Panc1 (cell line): ENCODE data around the gene FAM8A1. TPM values are rescaled to one million over a fixed set of nuclear protein-coding genes. Genes with fewer than 3 reads are reported as not detected.

Experiments
- ATAC-seq: fragments of 200-7000 bp; cut with Tn5 transposase; 2 replicates; pipeline ENCODE4 v1.9.1; 2020; ENCODE audit warnings: mild to moderate bottlenecking, moderate library complexity
- BruUV-seq: library from RNA; stranded (reverse); fragments of 400-500 nt; replicated peaks from 2 replicates; lab custom pipeline; 2021; lab: Mats Ljungman, UMichigan
- CTCF ChIA-PET: fragments of 300-600 bp; sonication (Branson Sonifier 250); formaldehyde crosslinking; loops from one replicate; lab custom pipeline; 2022; ENCODE audit warnings: antibody characterized with exemption; lab: Charles Lee
- POLR2A ChIA-PET: fragments of 300-600 bp; sonication (Branson Sonifier 250); formaldehyde crosslinking; loops from one replicate; lab custom pipeline; 2022; ENCODE audit warnings: antibody characterized with exemption; lab: Charles Lee
- DNase-seq: peaks from one replicate; pipeline ENCODE4 v3.0.0-alpha.2; 2010; ENCODE audit warnings: low read depth, low spot score
- H3K27ac ChIP-seq: 2 replicates; pipeline ENCODE4 v1.5.1; 2011; ENCODE audit warnings: mild to moderate bottlenecking, low read length, inconsistent platforms
- H3K27me3 ChIP-seq: fragments of 200-500 bp; sonication (Bioruptor generic); 2 replicates; pipeline ENCODE4 v1.6.0; 2014; ENCODE audit warnings: low read length, inconsistent platforms; ENCODE audit not compliant: control insufficient read depth, insufficient read depth
- H3K36me3 ChIP-seq: fragments of 200-500 bp; sonication (Bioruptor generic); 2 replicates; pipeline ENCODE4 v1.5.1; 2014; ENCODE audit warnings: inconsistent platforms, mild to moderate bottlenecking, low read length, moderate library complexity; ENCODE audit not compliant: control insufficient read depth, insufficient read depth
- H3K4me1 ChIP-seq: 2 replicates; pipeline ENCODE4 v1.5.1; 2011; ENCODE audit warnings: inconsistent platforms, mild to moderate bottlenecking, low read length, moderate library complexity; ENCODE audit not compliant: control insufficient read depth, insufficient read depth
- H3K4me3 ChIP-seq, 2 experiments: 2 replicates each; pipeline ENCODE4 v1.5.1; 2011 to 2012; ENCODE audit warnings: low read depth in 2 of 2, low read length in 2 of 2, mild to moderate bottlenecking in 2 of 2, inconsistent platforms in 1 of 2, moderate library complexity in 1 of 2
- H3K9me3 ChIP-seq: fragments of 200-500 bp; sonication (Bioruptor generic); 2 replicates; pipeline ENCODE4 v1.5.1; 2014; ENCODE audit warnings: low read depth, mild to moderate bottlenecking, inconsistent platforms, low read length, moderate library complexity; ENCODE audit not compliant: control insufficient read depth, insufficient read depth
- POLR2AphosphoS5 ChIP-seq: IDR thresholded peaks from 2 replicates; pipeline ENCODE4 v1.6.1; 2012; ENCODE audit warnings: mild to moderate bottlenecking, low read depth, low read length, moderate library complexity
- REST ChIP-seq, 2 experiments: IDR thresholded peaks; 2 replicates each; pipeline ENCODE4 v1.6.1; 2011 to 2012; ENCODE audit warnings: low read depth in 2 of 2, control low read depth in 1 of 2, low read length in 1 of 2, mild to moderate bottlenecking in 1 of 2, moderate library complexity in 1 of 2; ENCODE audit not compliant: insufficient read depth in 1 of 2
- SIN3A ChIP-seq: IDR thresholded peaks from 2 replicates; pipeline ENCODE4 v1.6.1; 2012; ENCODE audit warnings: low read depth, mild to moderate bottlenecking, low read length, moderate library complexity, borderline replicate concordance; ENCODE audit not compliant: insufficient read depth
- TCF7L2 ChIP-seq: IDR thresholded peaks from 2 replicates; pipeline ENCODE4 v1.6.1; 2011; ENCODE audit warnings: mild to moderate bottlenecking, low read depth, low read length, inconsistent platforms
- in situ Hi-C: cut with HindIII; loops from 2 replicates; pipeline ENCODE4 v1.10.0; 2016; ENCODE audit warnings: low sequenced_read_pairs, low pct_unique_long_range_greater_than_20kb
- intact Hi-C: fragments of 100-400 bp; cut with micrococcal nuclease; formaldehyde crosslinking; loops from one replicate; pipeline ENCODE4 v1.10.0; 2022; ENCODE audit not compliant: unreplicated experiment
- total RNA-seq: library from RNA; stranded (reverse); gene quantifications from one replicate; pipeline ENCODE4 v1.2.1, GENCODE V29; 2021; ENCODE audit not compliant: unreplicated experiment
- TF ChIP-seq, protein P1 (sequence below): fragments of 450-650 bp; IDR thresholded peaks from 2 replicates; pipeline ENCODE4 v1.5.1; 2017; ENCODE audit warnings: mild to moderate bottlenecking

The FAM8A1 gene
- total RNA-seq, 1 experiment from 2014 or later: 9.3 TPM

GRCh38 chr6:17596085-17596484 is 4.0 kb upstream of the FAM8A1 start:
- intact Hi-C loops: no loop called here
- ChIA-PET POLR2A (no interaction called here), CTCF (no interaction called here)
- BruUV-seq: no TSS peak
- TF ChIP-seq POLR2AphosphoS5 (no peak), TCF7L2 (no peak), REST (IDR thresholded peaks at IDR 0.05; ENCODE audit: insufficient read depth in 1 of 2, low read depth in 2 of 2, low read length in 1 of 2) (no peak), SIN3A (no peak)
- TF ChIP-seq, protein P1, sequence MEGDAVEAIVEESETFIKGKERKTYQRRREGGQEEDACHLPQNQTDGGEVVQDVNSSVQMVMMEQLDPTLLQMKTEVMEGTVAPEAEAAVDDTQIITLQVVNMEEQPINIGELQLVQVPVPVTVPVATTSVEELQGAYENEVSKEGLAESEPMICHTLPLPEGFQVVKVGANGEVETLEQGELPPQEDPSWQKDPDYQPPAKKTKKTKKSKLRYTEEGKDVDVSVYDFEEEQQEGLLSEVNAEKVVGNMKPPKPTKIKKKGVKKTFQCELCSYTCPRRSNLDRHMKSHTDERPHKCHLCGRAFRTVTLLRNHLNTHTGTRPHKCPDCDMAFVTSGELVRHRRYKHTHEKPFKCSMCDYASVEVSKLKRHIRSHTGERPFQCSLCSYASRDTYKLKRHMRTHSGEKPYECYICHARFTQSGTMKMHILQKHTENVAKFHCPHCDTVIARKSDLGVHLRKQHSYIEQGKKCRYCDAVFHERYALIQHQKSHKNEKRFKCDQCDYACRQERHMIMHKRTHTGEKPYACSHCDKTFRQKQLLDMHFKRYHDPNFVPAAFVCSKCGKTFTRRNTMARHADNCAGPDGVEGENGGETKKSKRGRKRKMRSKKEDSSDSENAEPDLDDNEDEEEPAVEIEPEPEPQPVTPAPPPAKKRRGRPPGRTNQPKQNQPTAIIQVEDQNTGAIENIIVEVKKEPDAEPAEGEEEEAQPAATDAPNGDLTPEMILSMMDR: no peak
- ATAC-seq (no peak), DNase-seq (no peak)
- Histone ChIP-seq H3K4me1 (no peaks in the 10 kb centered on the region), H3K27me3 (no peaks in the 10 kb centered on the region), H3K4me3 (no peak overlapping the region), H3K36me3 (no peaks in the 10 kb centered on the region), H3K9me3 (no peaks in the 10 kb centered on the region), H3K27ac (no peak overlapping the region)
- in situ Hi-C loops: no loop called here

- Histone ChIP-seq H3K27me3 (no peaks in the 10 kb centered on the region), H3K36me3 (no peaks in the 10 kb centered on the region), H3K27ac (peak overlapping the region; percentile 51), H3K9me3 (no peaks in the 10 kb centered on the region), H3K4me3 (peak overlapping the region; percentile 61 to 75), H3K4me1 (peaks cover 4% of the 10 kb centered on the region; the same call in 1 of the 2 replicates)
- TF ChIP-seq POLR2AphosphoS5: no peak
- no peak for TF ChIP-seq TCF7L2
- TF ChIP-seq SIN3A: no peak
- TF ChIP-seq, protein P1: no peak
- no peak for TF ChIP-seq REST (IDR thresholded peaks at IDR 0.05; ENCODE audit: insufficient read depth in 1 of 2, low read depth in 2 of 2, low read length in 1 of 2)
- CTCF ChIA-PET: interaction anchor here (0.6 to 0.8 kb wide), 4 partner anchors 88 to 424 kb away, joined by 3 to 9 read pairs (median 4); no protein-coding TSS in a partner anchor
- intact Hi-C loops (no loop called here), in situ Hi-C loops (no loop called here)
- ATAC-seq (peak; percentile 77), DNase-seq (no peak)
- POLR2A ChIA-PET: interaction anchor here (0.6 to 0.7 kb wide), 2 partner anchors 11 to 314 kb away, joined by 4 to 6 read pairs; no protein-coding TSS in a partner anchor
- BruUV-seq: no TSS peak
Observed at GRCh38 chr6:17600527-17601385, 654 bp downstream of the FAM8A1 start.
